WTC11 (cell line): Measurements from ENCODE around the gene ITGA11. TPM values are rescaled to one million over a fixed set of nuclear protein-coding genes. Genes with fewer than 3 reads are reported as not detected.

ENCODE experiments used
- ATAC-seq: fragments of 200-7000 bp; cut with Tn5 transposase; 2 replicates; pipeline ENCODE4 v1.10.0; 2021; ENCODE audit warnings: mild to moderate bottlenecking, moderate library complexity
- CTCF ChIA-PET: fragments of 300-600 bp; sonication (Branson Sonifier 250); formaldehyde crosslinking; loops from one replicate; lab custom pipeline; 2021; ENCODE audit warnings: antibody characterized with exemption; lab: Charles Lee
- POLR2A ChIA-PET: fragments of 350-600 bp; sonication (Branson Sonifier 250); formaldehyde crosslinking; loops from one replicate; lab custom pipeline; 2021; ENCODE audit warnings: antibody characterized with exemption; lab: Charles Lee
- DNase-seq: peaks from one replicate; pipeline ENCODE4 v3.0.0; 2021; ENCODE audit warnings: low spot score
- H3K27ac Mint-ChIP-seq: 2 replicates; pipeline ENCODE4 v1.8.0; 2021; ENCODE audit warnings: mixed read lengths
- H3K27me3 Mint-ChIP-seq: 2 replicates; pipeline ENCODE4 v1.8.0; 2021; ENCODE audit warnings: low read depth, mild to moderate bottlenecking, moderate library complexity, mixed read lengths
- H3K36me3 Mint-ChIP-seq: 2 replicates; pipeline ENCODE4 v1.8.0; 2021; ENCODE audit warnings: mixed read lengths
- H3K4me1 Mint-ChIP-seq: 2 replicates; pipeline ENCODE4 v1.8.0; 2022; ENCODE audit warnings: mixed read lengths
- H3K4me3 Mint-ChIP-seq: 2 replicates; pipeline ENCODE4 v1.8.0; 2021; ENCODE audit warnings: mild to moderate bottlenecking, moderate library complexity, mixed read lengths
- H3K9me3 Mint-ChIP-seq: 2 replicates; pipeline ENCODE4 v1.8.0; 2021; ENCODE audit warnings: mixed read lengths
- ATF1 ChIP-seq: sonication (generic); formaldehyde crosslinking; IDR thresholded peaks from 2 replicates; pipeline ENCODE4 v1.8.1; 2023; ENCODE audit warnings: mild to moderate bottlenecking, moderate library complexity, missing genetic modification reagents
- ATF6 ChIP-seq: sonication (generic); formaldehyde crosslinking; IDR thresholded peaks from 2 replicates; pipeline ENCODE4 v1.8.1; 2023; ENCODE audit warnings: mild to moderate bottlenecking, missing genetic modification reagents
- CREM ChIP-seq: sonication (generic); formaldehyde crosslinking; IDR thresholded peaks from 2 replicates; pipeline ENCODE4 v1.8.1; 2022; ENCODE audit warnings: mild to moderate bottlenecking, missing genetic modification reagents, moderate library complexity
- ETV6 ChIP-seq: sonication (generic); formaldehyde crosslinking; IDR thresholded peaks from 2 replicates; pipeline ENCODE4 v1.8.1; 2022; ENCODE audit warnings: mild to moderate bottlenecking, missing genetic modification reagents
- FOXJ3 ChIP-seq: sonication (generic); formaldehyde crosslinking; IDR thresholded peaks from 2 replicates; pipeline ENCODE4 v1.9.0; 2021; ENCODE audit warnings: missing genetic modification reagents, mild to moderate bottlenecking, borderline replicate concordance
- HMGXB4 ChIP-seq: sonication (generic); formaldehyde crosslinking; IDR thresholded peaks from 2 replicates; pipeline ENCODE4 v1.8.1; 2023; ENCODE audit warnings: mild to moderate bottlenecking, moderate library complexity, missing genetic modification reagents
- JAZF1 ChIP-seq: fragments of 250-450 bp; sonication (Bioruptor Pico); IDR thresholded peaks from 2 replicates; pipeline ENCODE4 v1.9.0; 2021; ENCODE audit warnings: moderate library complexity, mild to moderate bottlenecking, inconsistent platforms
- MLX ChIP-seq: sonication (generic); formaldehyde crosslinking; IDR thresholded peaks from 2 replicates; pipeline ENCODE4 v1.8.1; 2023; ENCODE audit warnings: mild to moderate bottlenecking, missing genetic modification reagents, moderate library complexity
- MYBL2 ChIP-seq: sonication (generic); formaldehyde crosslinking; IDR thresholded peaks from 2 replicates; pipeline ENCODE4 v1.8.1; 2023; ENCODE audit warnings: mild to moderate bottlenecking, moderate library complexity, missing genetic modification reagents
- RORB ChIP-seq: fragments of 250-450 bp; sonication (Bioruptor Pico); IDR thresholded peaks from 2 replicates; pipeline ENCODE4 v1.9.0; 2021; ENCODE audit warnings: mild to moderate bottlenecking
- USF2 ChIP-seq: sonication (generic); formaldehyde crosslinking; IDR thresholded peaks from 2 replicates; pipeline ENCODE4 v1.8.1; 2023; ENCODE audit warnings: mild to moderate bottlenecking, missing genetic modification reagents, moderate library complexity
- ZNF219 ChIP-seq: sonication (generic); formaldehyde crosslinking; IDR thresholded peaks from 2 replicates; pipeline ENCODE4 v1.8.0; 2023; ENCODE audit warnings: missing genetic modification reagents, mild to moderate bottlenecking, borderline replicate concordance
- ZNF281 ChIP-seq: sonication (generic); formaldehyde crosslinking; IDR thresholded peaks from 2 replicates; pipeline ENCODE4 v1.8.0; 2023; ENCODE audit warnings: mild to moderate bottlenecking, missing genetic modification reagents
- ZNF425 ChIP-seq: fragments of 250-450 bp; sonication (Bioruptor Pico); conservative IDR thresholded peaks from 2 replicates; pipeline ENCODE4 v1.9.0; 2021; ENCODE audit warnings: mild to moderate bottlenecking
- total RNA-seq: library from RNA; stranded (reverse); gene quantifications from 3 replicates; pipeline ENCODE4 v1.2.3, GENCODE V29; 2021

ITGA11 gene
- total RNA-seq, 1 experiment from 2014 or later: 0.15 TPM

- H3K4me1 Mint-ChIP-seq: no peaks in the 10 kb centered on the region
- peaks cover 8% of the 10 kb centered on the region; the same call in 1 of the 2 replicates for H3K9me3 Mint-ChIP-seq
- POLR2A ChIA-PET: no interaction called here
- TF ChIP-seq ATF1 (CRISPR knock-in tag) (no peak), ATF6 (no peak), MYBL2 (CRISPR knock-in tag) (no peak)
- TF ChIP-seq, all 79 proteins: peak for 0
- ATAC-seq (no peak), DNase-seq (no peak)
- Mint-ChIP-seq H3K27ac (no peak overlapping the region), H3K27me3 (no peaks in the 10 kb centered on the region; the same call in 1 of the 2 replicates), H3K36me3 (no peaks in the 10 kb centered on the region), H3K4me3 (no peak overlapping the region)
- CTCF ChIA-PET: interaction anchor here (1.0 kb wide), 1 partner anchor 97 kb away, joined by 4 read pairs; no protein-coding TSS in a partner anchor
These were observed 28.6 kb downstream of the ITGA11 start for GRCh38 chr15:68403161-68403941.

- Mint-ChIP-seq H3K9me3 (peaks cover 8% of the 10 kb centered on the region; the same call in 1 of the 2 replicates), H3K27me3 (no peaks in the 10 kb centered on the region; the same call in 1 of the 2 replicates), H3K4me1 (no peaks in the 10 kb centered on the region), H3K4me3 (no peak overlapping the region), H3K27ac (no peak overlapping the region), H3K36me3 (no peaks in the 10 kb centered on the region)
- ChIA-PET CTCF (interaction anchor here (1.0 kb wide), 1 partner anchor 15 kb away, joined by 3 read pairs; no protein-coding TSS in a partner anchor), POLR2A (no interaction called here)
- TF ChIP-seq ETV6 (CRISPR knock-in tag) (no peak), USF2 (CRISPR knock-in tag) (no peak), ZNF219 (CRISPR knock-in tag) (no peak), ZNF281 (CRISPR knock-in tag) (no peak), CREM (CRISPR knock-in tag) (no peak), JAZF1 (CRISPR knock-in tag) (no peak), RORB (CRISPR knock-in tag) (no peak), ZNF425 (no peak), FOXJ3 (CRISPR knock-in tag) (no peak), MLX (CRISPR knock-in tag) (no peak), HMGXB4 (no peak)
- no peak for DNase-seq
- no peak for ATAC-seq
These were observed 29.4 kb downstream of the ITGA11 start for GRCh38 chr15:68402432-68403160.
